Effector memory CD8-positive, alpha-beta T cell (primary cell): ENCODE data around the gene BAHD1.

Source experiments
- ATAC-seq: fragments of 150-1000 bp; cut with Tn5 transposase; replicated peaks from 2 replicates; pipeline ENCODE4 v1.10.0; 2021; ENCODE audit warnings: mild to moderate bottlenecking, moderate library complexity
- DNase-seq, 3 experiments: peaks; one replicate each; pipeline ENCODE4 v3.0.0; 2021
- H3K27ac Mint-ChIP-seq, 2 donors: one replicate each; pipeline ENCODE4 v1.8.0; 2022; ENCODE audit warnings: mild to moderate bottlenecking in 2 of 2, mixed read lengths in 2 of 2, moderate library complexity in 2 of 2
- H3K27me3 Mint-ChIP-seq, 2 donors: one replicate each; pipeline ENCODE4 v1.8.0; 2022; ENCODE audit warnings: mixed read lengths in 2 of 2
- H3K36me3 Mint-ChIP-seq: one replicate; pipeline ENCODE4 v1.8.0; 2022; ENCODE audit warnings: mild to moderate bottlenecking, moderate library complexity, mixed read lengths; ENCODE audit not compliant: insufficient read depth
- H3K4me1 Mint-ChIP-seq, 2 donors: one replicate each; pipeline ENCODE4 v1.8.0; 2022; ENCODE audit warnings: low read depth in 2 of 2, mixed read lengths in 2 of 2
- H3K4me3 Mint-ChIP-seq, 2 donors: one replicate each; pipeline ENCODE4 v1.8.0; 2022; ENCODE audit warnings: mild to moderate bottlenecking in 2 of 2, mixed read lengths in 2 of 2, moderate library complexity in 2 of 2
- H3K9me3 Mint-ChIP-seq, 2 donors: one replicate each; pipeline ENCODE4 v1.8.0; 2022; ENCODE audit warnings: mixed read lengths in 2 of 2

The BAHD1 gene

DNA sequence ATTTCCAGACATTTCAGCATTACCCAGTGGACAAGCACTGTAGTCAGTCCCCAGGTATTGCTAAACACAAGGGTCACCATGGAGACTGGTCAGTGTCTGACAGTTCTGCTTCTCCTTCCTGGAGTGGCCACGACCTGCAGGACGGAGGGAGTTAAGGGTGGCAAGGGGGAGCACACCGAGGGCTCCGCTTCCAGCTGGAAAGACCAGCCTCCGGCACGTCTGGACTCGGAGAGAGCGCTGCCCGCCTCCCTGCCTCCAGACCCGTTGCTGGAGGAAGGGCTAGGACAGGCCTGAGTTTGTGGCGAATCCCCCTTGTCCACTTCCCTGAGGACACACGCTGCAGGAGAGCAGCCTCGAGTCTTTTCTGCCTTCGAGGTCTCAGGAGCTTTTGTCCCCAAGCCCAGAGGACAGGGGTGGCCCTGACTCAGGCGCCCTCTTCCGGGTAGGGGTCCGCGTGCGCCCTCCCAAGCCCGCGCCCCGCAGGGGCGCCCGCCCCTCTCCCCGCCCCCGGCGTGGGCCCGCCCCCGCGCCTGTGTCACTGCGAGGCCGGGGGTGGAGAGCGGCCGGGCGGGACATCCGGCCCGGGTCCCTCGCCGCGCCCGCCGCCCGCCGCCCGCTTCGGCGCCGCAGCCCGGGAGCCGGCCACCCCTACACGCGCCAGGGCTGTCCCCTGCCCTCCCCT is 29.8 kb downstream of the BAHD1 start, which contains the start of gene CHST14:
TSS of gene CHST14 (plus strand) at position 562 of the 682 bp plus-strand sequence. CDS start 230 bp downstream, outside the sequence.
- H3K36me3 Mint-ChIP-seq = peaks cover 12% of the 10 kb centered on the region
- H3K4me1 Mint-ChIP-seq = peaks cover 12 to 20% of the 10 kb centered on the region in 2 donors
- H3K27me3 Mint-ChIP-seq = no peaks in the 10 kb centered on the region
- peak within 1 kb of the TSS; percentile 49 to 77 for H3K27ac Mint-ChIP-seq
- DNase-seq (peak; percentile 30 to 46 (median 45)), ATAC-seq (peak; percentile 83)
- H3K4me3 Mint-ChIP-seq = peak within 1 kb of the TSS; percentile 84 to 88
- H3K9me3 Mint-ChIP-seq = no peaks in the 10 kb centered on the region

DNA sequence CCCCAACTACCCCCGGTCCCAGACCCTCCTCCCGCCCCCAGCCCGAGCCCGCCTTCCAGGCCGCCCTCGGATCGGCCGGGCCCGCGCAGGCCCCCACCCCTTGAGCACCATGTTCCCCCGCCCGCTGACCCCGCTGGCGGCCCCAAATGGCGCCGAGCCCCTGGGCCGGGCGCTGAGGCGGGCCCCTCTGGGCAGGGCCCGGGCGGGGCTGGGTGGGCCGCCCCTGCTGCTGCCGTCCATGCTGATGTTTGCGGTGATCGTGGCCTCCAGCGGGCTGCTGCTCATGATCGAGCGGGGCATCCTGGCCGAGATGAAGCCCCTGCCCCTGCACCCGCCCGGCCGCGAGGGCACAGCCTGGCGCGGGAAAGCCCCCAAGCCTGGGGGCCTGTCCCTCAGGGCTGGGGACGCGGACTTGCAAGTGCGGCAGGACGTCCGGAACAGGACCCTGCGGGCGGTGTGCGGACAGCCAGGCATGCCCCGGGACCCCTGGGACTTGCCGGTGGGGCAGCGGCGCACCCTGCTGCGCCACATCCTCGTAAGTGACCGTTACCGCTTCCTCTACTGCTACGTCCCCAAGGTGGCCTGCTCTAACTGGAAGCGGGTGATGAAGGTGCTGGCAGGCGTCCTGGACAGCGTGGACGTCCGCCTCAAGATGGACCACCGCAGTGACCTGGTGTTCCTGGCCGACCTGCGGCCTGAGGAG is 30.5 kb downstream of the BAHD1 start:
- H3K4me3 Mint-ChIP-seq = peak overlapping the region; percentile 84 to 88
- DNase-seq (peak in 2 of 3 experiments; percentile 13 to 15), ATAC-seq (peak; percentile 62)
- H3K36me3 Mint-ChIP-seq = peaks cover 11% of the 10 kb centered on the region
- H3K27me3 Mint-ChIP-seq = no peaks in the 10 kb centered on the region
- peaks cover 12 to 20% of the 10 kb centered on the region in 2 donors for H3K4me1 Mint-ChIP-seq
- H3K27ac Mint-ChIP-seq = peak overlapping the region; percentile 49 to 57
- H3K9me3 Mint-ChIP-seq = no peaks in the 10 kb centered on the region

DNA sequence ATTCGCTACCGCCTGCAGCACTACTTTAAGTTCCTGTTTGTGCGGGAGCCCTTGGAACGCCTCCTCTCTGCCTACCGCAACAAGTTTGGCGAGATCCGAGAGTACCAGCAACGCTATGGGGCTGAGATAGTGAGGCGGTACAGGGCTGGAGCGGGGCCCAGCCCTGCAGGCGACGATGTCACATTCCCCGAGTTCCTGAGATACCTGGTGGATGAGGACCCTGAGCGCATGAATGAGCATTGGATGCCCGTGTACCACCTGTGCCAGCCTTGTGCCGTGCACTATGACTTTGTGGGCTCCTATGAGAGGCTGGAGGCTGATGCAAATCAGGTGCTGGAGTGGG is 31.0 kb downstream of the BAHD1 start:
- Mint-ChIP-seq H3K9me3 (no peaks in the 10 kb centered on the region), H3K27ac (peak overlapping the region; percentile 49 to 57), H3K4me3 (peak overlapping the region; percentile 84 to 88), H3K27me3 (no peaks in the 10 kb centered on the region), H3K4me1 (peaks cover 12 to 18% of the 10 kb centered on the region in 2 donors), H3K36me3 (peaks cover 11% of the 10 kb centered on the region)
- DNase-seq (no peak), ATAC-seq (peak; percentile 19)

DNA sequence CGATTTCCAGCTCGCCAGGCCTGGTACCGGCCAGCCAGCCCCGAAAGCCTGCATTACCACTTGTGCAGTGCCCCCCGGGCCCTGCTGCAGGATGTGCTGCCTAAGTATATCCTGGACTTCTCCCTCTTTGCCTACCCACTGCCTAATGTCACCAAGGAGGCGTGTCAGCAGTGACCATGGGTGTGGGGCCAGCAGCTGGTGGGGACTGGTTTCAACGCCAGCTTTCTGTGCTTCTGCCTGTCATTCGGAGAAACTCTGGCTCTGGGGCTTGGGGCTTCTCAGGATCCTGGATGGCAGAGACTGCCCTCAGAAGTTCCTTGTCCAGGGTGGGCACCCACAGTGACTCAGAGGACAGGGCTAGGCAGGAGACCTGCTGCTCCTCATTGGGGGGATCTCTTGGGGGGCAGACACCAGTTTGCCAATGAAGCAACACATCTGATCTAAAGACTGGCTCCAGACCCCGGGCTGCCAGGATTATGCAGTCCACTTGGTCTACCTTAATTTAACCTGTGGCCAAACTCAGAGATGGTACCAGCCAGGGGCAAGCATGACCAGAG is 31.5 kb downstream of the BAHD1 start:
- H3K36me3 Mint-ChIP-seq = peaks cover 11% of the 10 kb centered on the region
- DNase-seq (no peak), ATAC-seq (no peak)
- H3K4me3 Mint-ChIP-seq = peak overlapping the region; percentile 84 to 88
- no peaks in the 10 kb centered on the region for H3K27me3 Mint-ChIP-seq
- peak overlapping the region in 1 of 2 donors; percentile 57 for H3K27ac Mint-ChIP-seq
- peaks cover 12 to 17% of the 10 kb centered on the region in 2 donors for H3K4me1 Mint-ChIP-seq
- H3K9me3 Mint-ChIP-seq = no peaks in the 10 kb centered on the region

DNA sequence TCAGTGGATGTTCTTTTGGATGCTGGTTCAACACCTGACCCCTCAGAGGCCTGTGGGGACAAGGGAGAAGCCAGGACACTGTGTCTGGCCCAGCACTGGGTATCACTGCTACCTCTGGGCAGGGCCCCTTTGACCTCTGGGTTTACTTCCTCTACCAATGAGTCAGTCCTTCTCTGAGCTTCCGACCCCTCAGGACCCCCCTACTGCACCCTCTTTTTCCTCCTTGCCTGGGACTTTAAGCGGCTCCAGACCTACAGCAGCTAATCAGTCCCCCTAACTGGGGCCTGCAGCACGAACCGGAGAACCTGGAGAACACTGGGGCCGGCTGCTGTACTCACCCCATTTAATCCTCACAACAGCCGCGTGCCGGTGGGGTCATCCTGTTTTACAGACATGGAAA is 33.8 kb downstream of the BAHD1 start:
- H3K27ac Mint-ChIP-seq = peak overlapping the region; percentile 19 to 44
- H3K9me3 Mint-ChIP-seq = no peaks in the 10 kb centered on the region
- ATAC-seq = no peak
- no peak for DNase-seq
- H3K36me3 Mint-ChIP-seq = peaks cover 11% of the 10 kb centered on the region
- H3K27me3 Mint-ChIP-seq = peaks cover 0 to 9% of the 10 kb centered on the region in 2 donors
- no peak overlapping the region for H3K4me3 Mint-ChIP-seq
- H3K4me1 Mint-ChIP-seq = peaks cover 11 to 12% of the 10 kb centered on the region in 2 donors

DNA sequence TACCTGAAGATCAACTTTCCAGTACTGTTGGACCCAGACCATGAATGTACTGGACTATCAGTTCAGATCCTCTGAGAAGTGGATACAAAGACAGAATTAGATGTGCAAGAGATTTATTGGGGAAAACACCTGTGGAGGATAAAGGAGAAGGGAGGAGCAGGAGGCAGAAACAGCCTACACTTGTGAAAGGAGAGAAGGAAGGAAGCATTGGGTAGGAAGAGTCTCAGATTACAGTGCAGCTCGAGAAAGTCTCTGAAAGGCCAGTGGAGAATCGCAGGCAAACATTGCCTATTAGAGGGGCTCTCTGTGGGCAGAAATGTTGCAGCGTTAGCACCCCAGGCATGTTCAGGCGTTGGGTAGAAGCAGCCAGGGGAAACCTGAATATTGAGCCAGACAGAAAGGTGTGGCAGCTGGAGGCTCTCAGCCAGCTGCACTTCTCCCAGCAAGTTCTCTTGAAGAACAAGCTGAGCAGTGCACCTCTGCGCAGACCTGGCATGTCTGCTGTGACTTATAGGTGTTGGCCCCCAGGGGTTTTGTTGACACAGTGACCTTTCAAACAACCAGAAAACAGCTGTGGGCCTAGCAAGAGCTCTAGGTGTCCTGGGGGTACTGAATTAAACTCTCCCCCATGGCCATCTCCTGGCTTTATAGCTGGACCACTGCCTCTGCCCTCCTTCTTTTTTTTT is 37.0 kb downstream of the BAHD1 start:
- no peak overlapping the region for H3K27ac Mint-ChIP-seq
- H3K4me1 Mint-ChIP-seq = peaks cover 2 to 3% of the 10 kb centered on the region in 2 donors

DNA sequence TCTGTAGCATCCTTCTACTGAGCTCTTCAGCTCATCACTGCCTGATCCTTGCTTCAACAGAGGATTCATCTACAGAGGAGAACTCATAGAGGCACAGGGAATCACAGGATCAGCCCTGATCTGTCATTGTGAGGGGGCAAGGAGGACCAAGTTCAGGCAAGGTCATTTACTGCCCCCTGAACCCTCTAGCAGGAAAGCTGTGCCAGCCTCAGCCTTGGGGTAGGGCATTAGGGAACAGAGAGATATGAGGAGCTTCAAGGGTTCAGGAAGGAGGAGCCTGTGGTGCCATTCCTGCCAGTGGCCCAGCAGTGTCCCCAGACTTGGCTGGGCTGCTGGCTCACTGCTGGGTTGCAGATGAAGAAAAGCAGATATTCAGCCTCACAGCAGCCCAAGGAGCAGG is 38.3 kb downstream of the BAHD1 start:
- no peaks in the 10 kb centered on the region for H3K36me3 Mint-ChIP-seq
- H3K4me1 Mint-ChIP-seq = no peaks in the 10 kb centered on the region
- no peaks in the 10 kb centered on the region for H3K9me3 Mint-ChIP-seq
- ATAC-seq (no peak), DNase-seq (no peak)
- peaks cover 20 to 27% of the 10 kb centered on the region in 2 donors for H3K27me3 Mint-ChIP-seq
- no peak overlapping the region for H3K27ac Mint-ChIP-seq
- H3K4me3 Mint-ChIP-seq = no peak overlapping the region

More for the DNA sequence above, 37.0 kb downstream of the BAHD1 start:
- Mint-ChIP-seq H3K4me3 (no peak overlapping the region), H3K36me3 (peaks cover 5% of the 10 kb centered on the region), H3K9me3 (no peaks in the 10 kb centered on the region), H3K27me3 (peaks cover 20 to 23% of the 10 kb centered on the region in 2 donors)
- ATAC-seq = no peak
- no peak for DNase-seq

DNA sequence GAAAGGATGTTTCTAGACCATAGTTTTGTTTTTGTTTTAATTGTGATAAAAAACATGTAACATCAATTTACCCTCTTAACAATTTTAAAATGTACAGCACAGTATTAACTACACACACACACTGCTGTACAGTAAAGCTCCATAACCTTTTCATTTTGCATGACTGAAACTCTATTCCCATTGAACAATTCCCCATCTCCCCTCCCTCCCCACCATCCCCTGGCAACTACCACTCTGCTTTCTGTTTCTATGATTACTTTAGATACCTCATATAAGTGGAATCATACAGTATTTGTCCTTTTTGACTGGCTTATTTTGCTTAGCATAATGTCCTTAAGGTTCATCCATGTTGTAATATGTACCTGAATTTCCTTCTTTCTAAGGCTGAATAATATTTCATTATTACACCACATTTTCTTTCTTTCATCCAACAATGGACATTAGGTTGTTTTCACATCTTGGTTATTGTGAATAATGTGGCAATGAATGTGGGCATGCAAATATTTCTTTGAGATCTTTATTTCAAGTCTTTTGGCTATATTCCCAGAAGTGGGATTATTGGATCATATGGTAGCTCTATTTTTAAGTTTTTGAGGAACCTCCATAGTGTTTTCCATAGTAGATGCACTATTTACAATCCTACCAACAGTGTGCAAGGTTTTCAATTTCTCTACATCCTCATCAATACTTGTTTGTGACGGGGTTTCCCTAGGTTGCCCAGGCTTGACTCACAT is 40.8 kb downstream of the BAHD1 start:
- Mint-ChIP-seq H3K27ac (no peak overlapping the region), H3K36me3 (no peaks in the 10 kb centered on the region), H3K9me3 (no peaks in the 10 kb centered on the region), H3K4me1 (no peaks in the 10 kb centered on the region), H3K27me3 (peaks cover 33 to 36% of the 10 kb centered on the region in 2 donors), H3K4me3 (no peak overlapping the region)
- no peak for DNase-seq
- ATAC-seq = no peak

DNA sequence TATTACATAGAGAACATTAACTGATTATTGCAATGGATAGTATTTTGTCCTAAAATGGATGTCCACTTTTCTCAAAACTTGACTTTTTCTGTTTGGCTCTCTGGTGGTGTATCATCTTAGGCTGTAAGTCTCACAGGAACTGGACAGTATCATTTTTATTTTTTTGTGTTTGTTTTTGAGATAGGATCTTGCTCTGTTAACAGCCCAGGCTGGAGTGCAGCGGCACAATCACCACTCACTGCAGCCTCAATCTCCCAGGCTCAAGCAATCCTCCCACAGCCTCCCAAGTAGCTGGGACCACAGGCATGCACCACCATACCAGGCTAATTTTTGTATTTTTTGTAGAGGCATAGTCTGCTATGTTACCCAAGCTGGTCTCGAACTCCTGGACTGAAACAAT is 43.2 kb downstream of the BAHD1 start:
- H3K4me1 Mint-ChIP-seq = no peaks in the 10 kb centered on the region
- no peaks in the 10 kb centered on the region for H3K9me3 Mint-ChIP-seq
- DNase-seq (no peak), ATAC-seq (no peak)
- peaks cover 29 to 36% of the 10 kb centered on the region in 2 donors for H3K27me3 Mint-ChIP-seq
- no peak overlapping the region for H3K4me3 Mint-ChIP-seq
- no peak overlapping the region for H3K27ac Mint-ChIP-seq
- H3K36me3 Mint-ChIP-seq = peaks cover 3% of the 10 kb centered on the region

DNA sequence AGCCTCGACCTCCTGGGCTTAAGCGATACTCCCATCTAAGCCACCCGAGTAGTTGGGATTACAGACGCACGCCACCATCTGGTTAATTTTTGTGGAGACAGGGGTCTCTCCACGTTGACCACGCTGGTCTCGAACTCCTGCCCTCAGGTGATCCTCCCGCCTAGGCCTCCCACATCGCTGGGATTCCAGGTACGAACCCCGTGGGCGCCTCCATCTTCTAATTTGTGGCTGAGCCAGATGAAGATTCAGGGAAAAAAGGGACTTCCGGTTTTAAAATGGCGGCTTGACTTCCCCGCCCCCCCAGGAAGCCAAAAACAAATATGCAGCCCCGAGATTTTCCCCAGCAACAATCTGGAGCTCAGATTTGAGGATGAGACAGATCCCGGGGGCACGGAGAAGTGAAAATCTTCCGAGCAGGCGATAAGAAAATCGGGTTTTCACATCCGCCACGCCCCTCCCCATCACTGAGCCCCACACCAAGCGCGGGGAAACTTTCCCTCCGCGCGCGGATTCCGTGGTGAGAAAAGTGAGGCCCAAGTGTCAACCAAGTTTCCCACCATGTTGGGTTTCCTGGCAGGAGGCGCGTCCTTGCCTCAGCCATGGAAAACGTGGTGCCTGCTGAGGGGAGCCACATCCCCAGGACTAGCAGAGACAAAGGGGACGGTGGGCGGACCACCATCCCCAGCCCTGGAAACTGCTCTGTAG is 45.5 kb downstream of the BAHD1 start:
- H3K36me3 Mint-ChIP-seq = peaks cover 4% of the 10 kb centered on the region
- ATAC-seq (no peak), DNase-seq (no peak)
- H3K27ac Mint-ChIP-seq = peak overlapping the region in 1 of 2 donors; percentile 38
- no peaks in the 10 kb centered on the region for H3K4me1 Mint-ChIP-seq
- no peak overlapping the region for H3K4me3 Mint-ChIP-seq
- H3K27me3 Mint-ChIP-seq = peaks cover 13 to 23% of the 10 kb centered on the region in 2 donors
- H3K9me3 Mint-ChIP-seq = no peaks in the 10 kb centered on the region

DNA sequence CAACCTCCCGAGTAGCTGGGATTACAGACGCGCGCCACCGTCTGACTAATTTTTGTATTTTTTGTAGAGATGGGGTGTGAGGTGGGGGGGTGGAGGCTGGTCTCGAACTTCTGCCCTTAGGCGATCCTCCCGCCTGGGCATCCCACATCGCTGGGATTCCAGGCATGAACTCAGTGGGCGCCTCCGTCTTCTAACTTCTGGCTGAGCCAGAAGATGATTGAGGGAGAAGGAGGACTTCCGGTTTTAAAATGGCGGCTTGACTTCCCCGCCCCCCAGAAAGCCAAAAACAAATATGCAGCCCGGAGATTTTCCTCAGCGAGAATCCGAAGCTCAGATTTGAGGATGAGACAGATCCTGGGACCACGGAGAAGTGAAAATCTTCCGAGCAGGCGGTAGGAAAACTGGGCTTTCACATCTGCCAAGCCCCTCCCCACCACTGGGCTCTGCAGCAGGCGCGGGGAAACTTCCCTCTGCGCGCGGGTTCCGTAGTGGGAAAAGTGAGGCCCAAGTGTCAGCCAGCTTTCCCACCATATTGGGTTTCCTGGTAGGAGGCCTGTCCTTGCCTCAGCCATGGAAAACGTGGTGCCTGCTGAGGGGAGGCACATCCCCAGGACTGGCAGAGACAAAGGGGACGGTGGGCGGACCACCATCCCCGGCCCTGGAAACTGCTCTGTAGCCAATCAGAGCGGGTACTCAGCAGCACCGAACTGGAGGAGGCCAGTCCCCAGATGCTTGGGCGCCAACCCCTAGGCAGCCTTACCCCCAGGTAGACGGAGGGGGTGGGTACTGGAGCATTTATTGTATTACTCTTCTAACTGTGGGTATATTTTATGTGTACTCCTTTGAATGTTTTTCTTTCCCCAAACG is 47.3 kb downstream of the BAHD1 start:
- no peaks in the 10 kb centered on the region for H3K9me3 Mint-ChIP-seq
- DNase-seq (no peak), ATAC-seq (no peak)
- peaks cover 11 to 13% of the 10 kb centered on the region in 2 donors for H3K27me3 Mint-ChIP-seq
- no peak overlapping the region for H3K4me3 Mint-ChIP-seq
- H3K27ac Mint-ChIP-seq = no peak overlapping the region
- H3K36me3 Mint-ChIP-seq = peaks cover 4% of the 10 kb centered on the region
- H3K4me1 Mint-ChIP-seq = peaks cover under 1 to 2% of the 10 kb centered on the region in 2 donors
